ENCODE data around the gene HKDC1.
"Not testable (repeated sequence)": the region's sequence is repeated elsewhere in the genome, so short reads cannot be mapped to it uniquely, and the experiment has no call there.

The HKDC1 gene

DNA sequence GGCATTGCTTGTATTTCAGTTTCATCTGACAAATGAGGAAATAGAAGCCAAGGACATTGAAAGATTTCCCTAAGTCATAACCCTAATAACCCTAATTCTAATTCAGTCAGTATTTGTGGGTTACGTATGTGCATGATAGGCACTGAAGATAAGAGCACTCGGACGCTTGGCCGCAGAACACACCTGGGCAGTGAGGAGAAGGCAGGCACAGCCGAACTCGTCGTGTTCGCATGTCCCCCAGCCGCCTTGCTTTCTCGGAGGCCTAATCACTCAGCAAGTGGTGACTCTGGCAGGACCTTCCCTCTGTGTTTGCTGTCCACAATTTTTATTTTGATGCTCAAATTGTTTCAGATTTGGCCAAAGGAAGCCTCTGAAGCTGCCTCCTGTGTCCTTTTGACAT is 23.7 kb downstream of the HKDC1 start:
- DNase-seq: no peak

DNA sequence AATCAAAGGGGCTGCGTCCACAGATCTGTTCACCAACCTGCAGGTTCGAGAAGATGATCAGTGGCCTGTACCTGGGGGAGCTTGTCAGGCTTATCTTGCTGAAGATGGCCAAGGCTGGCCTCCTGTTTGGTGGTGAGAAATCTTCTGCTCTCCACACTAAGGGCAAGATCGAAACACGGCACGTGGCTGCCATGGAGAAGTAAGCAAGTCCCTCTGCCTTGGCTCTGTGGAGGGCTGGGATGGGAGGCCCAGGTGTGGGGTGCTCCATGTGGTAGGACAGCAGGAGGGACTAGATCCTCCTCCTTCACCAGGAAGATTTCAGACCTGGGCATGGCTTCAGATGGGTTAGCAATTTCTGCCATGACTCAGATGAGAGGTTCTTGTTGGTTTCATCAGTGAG is 25.9 kb downstream of the HKDC1 start:
- no peak for DNase-seq

DNA sequence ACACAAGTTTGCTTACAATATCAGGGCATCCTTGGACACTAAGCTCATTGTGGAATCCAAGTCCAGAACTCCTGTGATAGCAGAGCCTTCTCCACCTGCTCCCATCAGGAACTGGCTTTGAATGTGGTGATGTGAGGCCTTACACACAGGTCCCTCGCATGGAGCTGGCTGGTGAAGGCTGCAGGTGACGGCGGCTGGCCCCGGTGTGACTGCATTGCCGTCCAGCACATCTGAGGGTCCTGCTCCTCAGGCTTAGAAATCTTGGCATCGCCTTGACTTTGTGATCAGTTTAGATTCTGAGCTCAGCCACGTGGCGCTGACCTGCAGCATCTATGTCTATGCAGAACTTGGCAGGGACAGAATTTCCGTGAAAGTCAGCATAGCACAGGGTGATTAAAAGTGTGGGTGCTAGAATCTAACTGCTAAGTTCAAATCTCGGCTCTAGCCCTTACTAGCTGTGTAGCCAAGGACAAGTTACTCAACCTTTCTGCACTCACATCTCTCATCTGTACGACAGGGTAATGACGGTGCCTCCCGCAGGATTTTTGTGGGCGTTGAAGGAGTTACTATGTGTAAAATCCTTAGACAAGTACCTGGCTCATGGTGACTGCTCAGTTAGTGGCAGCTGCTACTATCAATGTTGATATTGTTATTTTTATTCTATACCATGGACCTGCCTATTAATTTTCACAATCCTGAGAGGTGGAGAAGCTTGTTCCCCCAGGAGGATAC is 26.6 kb downstream of the HKDC1 start:
- DNase-seq: no peak

DNA sequence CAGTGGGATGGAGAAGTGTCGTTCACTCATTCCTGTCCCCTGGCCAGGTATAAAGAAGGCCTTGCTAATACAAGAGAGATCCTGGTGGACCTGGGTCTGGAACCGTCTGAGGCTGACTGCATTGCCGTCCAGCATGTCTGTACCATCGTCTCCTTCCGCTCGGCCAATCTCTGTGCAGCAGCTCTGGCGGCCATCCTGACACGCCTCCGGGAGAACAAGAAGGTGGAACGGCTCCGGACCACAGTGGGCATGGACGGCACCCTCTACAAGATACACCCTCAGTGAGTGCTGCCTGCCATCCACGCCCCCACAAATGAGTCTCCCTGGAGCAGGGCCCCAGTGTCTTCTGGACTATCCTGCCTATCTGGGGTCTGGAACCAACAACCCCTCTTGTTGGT is 27.2 kb downstream of the HKDC1 start:
- DNase-seq: no peak

- DNase-seq: no peak
Measured at GRCh38 chr10:69248117-69248730, 28.1 kb downstream of the HKDC1 start.

GRCh38 chr10:69250041-69250440 is 29.9 kb downstream of the HKDC1 start:
- no peak for DNase-seq

DNA sequence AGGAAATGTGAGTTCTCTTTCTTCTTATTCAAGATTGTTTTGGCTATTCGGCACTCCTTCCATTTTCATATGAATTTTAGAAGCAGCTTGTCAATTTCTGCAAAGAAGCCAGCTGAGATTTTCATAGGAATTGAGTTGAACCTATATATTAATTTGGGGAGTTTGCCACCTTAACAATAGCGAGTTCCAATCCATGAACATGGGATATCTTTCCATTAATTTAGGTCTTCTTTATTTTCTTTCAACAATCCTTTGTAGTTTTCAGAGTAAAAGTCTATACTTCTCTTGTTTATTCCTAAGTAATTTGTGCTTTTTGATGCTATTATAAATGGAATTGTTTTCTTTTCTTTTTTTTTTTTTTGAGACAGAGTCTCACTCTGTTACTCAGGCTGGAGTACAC is 31.3 kb downstream of the HKDC1 start:
- not testable (repeated sequence) for DNase-seq

DNA sequence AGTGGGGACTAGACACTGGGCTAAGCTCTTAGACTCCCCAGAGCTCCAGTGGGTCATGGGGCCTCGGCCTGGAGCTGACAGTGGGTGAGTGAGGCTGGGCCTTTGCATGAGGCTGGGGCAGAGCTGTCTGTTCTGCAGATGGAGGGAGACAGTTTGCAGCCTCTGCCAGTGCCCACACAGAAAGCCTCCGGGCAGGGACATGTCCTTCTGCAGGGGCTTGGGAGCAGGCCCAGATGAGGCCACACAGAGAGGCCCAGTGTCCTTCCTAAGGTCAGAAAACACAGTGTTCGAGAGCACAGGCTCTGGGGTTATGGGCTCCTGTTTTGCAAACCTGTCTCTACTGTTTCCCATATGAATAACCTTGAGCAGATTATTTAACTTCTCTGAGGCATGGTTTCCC is 33.0 kb downstream of the HKDC1 start:
- DNase-seq: no peak

- no peak for DNase-seq
Measured at GRCh38 chr10:69254877-69255276, 34.7 kb downstream of the HKDC1 start.

GRCh38 chr10:69259547-69260243 is 39.6 kb downstream of the HKDC1 start:
- DNase-seq: no peak

- DNase-seq: no peak
Measured at GRCh38 chr10:69261184-69261583, 41.1 kb downstream of the HKDC1 start.

- DNase-seq: no peak
Measured at GRCh38 chr10:69262292-69262751, 42.2 kb downstream of the HKDC1 start.

GRCh38 chr10:69265521-69265920 is 45.4 kb downstream of the HKDC1 start:
- DNase-seq: no peak

GRCh38 chr10:69268761-69269416 is 48.8 kb downstream of the HKDC1 start:
- no peak for DNase-seq

DNA sequence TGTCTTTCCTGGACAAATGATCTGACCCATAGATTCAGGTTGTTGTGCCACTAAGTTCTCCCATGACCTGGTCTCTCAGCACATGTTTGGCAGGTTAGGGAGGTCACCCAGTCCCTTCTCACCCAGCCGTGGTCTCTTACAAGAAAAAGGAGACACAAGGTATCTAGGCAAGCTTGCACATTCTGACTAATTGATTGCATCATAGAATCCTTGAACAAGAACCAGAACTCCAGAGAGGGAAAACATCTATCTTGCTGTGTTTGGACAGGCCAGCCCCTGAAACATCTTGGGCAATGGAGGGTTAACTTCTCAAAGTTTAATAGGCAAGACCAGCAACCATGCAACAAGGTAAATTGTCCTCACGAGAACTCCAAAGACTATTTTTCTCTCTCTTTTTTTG is 49.6 kb downstream of the HKDC1 start:
- DNase-seq: no peak

DNA sequence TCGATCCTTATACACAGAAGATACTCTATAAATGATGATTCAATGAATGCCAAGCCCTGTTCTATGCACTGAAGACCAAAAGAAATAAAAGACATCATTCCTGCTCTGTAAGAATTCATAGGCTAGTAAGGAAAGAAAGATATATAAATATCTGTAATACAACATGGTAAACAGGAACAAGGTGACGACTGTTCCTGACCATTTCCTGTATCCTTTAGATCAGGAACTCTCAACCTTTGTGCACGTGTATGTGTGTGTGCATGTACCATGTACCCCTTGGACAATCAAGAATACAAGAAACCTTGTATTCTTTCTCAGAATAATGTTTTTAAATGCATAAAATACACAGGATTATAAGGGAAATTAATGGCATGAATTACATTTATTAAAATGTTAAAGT is 50.9 kb downstream of the HKDC1 start:
- no peak for DNase-seq

GRCh38 chr10:69272624-69273023 is 52.5 kb downstream of the HKDC1 start:
- DNase-seq: no peak

DNA sequence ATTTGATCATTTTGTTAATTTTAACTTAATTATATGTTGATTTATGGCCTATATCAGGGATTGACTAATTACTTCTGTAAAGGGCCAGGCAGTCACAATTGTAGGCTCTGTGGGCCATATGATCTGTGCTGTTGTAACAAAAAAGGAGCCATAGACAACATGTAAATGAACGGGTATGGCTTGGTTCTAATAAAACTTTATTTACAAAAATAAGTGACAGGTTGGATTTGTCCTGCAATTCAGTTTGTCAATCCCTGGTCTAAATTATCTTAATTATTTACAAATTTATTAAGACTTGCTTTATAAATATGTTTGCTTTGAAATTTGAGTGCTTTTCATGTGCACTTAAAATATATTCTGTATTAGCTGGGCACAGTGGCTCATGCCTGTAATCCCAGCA is 55.3 kb downstream of the HKDC1 start:
- no peak for DNase-seq

DNA sequence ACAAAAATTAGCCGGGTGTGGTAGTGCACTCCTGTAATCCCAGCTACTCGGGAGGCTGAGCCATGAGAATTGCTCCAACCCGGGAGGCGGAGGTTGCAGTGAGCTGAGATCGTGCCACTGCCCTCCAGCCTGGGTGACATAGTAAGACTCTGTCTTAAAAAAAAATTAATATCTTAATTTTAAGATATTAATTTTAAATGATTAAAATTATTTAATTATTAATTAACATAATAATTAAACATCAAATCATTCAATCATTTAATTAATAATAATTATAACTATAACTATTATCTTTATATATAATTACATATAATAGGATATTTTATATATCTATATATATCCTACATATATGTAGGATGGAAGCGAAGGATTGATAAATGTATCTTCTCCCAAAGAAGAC is 56.4 kb downstream of the HKDC1 start:
- no peak for DNase-seq

- DNase-seq: no peak
Measured at GRCh38 chr10:69278446-69278963, 58.4 kb downstream of the HKDC1 start, which contains the start of gene HK1. HK1 (plus strand) TSS chr10:69278496.

GRCh38 chr10:69279110-69279509 is 59.0 kb downstream of the HKDC1 start:
- DNase-seq: no peak

DNA sequence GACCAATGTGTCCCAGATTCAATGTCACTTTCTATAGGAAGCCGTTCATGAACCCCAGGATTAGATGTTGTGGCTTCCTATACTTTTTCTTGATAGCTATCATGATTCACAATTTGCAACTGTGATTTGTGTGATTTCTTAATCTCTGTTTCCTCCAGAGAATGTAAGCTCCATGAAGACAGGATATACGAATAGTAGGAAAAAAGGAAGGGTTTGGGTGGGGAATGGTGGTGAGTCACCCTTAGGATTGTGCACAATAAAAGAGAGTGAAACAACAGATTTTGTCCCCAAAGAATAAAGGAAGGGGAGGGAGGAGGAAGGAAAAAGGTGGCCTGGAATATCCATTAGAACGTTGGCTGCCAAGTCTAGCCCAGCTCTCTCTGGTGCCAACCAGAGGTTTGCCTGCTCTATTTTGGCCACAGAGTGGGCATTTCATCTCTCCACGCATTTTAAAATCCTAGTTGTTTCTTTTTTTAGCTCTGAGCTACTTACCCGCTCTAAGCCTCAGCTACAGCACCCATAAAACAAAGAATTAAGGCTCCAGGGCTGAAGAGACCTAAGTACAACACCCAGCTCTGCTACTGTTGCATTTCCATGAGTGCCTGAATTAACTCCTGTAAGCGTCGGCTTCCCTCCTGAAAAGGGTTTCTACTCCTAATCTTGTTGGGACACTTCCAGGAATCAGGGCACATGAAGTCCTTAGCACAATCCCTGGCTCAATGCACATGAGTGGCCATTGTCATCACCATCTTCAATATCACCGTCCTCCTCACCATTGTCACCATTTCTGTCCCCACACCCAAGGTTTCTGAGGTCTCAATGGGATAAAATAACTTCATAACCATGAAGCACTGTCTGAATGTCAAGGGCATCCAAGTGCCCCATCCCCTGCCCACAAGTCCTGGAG is 61.6 kb downstream of the HKDC1 start:
- no peak for DNase-seq
